Activated naive CD4-positive, alpha-beta T cell treated with anti-CD3 and anti-CD28 coated beads for 36 hours (primary cell): ENCODE data around the gene TCERG1L. TPM values are rescaled to one million over a fixed set of nuclear protein-coding genes. Genes with fewer than 3 reads are reported as not detected.

Experiments used
- CTCF ChIA-PET: fragments of 350-600 bp; sonication (Branson Sonifier 250); formaldehyde crosslinking; loops from one replicate; lab custom pipeline; 2021; ENCODE audit warnings: antibody characterized with exemption; lab: Charles Lee
- DNase-seq: peaks from one replicate; pipeline ENCODE4 v3.0.0-alpha.2; 2020
- H3K27ac Mint-ChIP-seq: one replicate; pipeline ENCODE4 v1.8.0; 2021; ENCODE audit warnings: mild to moderate bottlenecking, mixed read lengths
- H3K27me3 Mint-ChIP-seq: one replicate; pipeline ENCODE4 v1.8.0; 2021; ENCODE audit warnings: low read depth, mixed read lengths
- H3K36me3 Mint-ChIP-seq: one replicate; pipeline ENCODE4 v1.8.0; 2021; ENCODE audit warnings: low read depth, mixed read lengths
- H3K4me1 Mint-ChIP-seq: one replicate; pipeline ENCODE4 v1.8.0; 2021; ENCODE audit warnings: low read depth, mixed read lengths
- H3K4me3 Mint-ChIP-seq: one replicate; pipeline ENCODE4 v1.8.0; 2021; ENCODE audit warnings: mild to moderate bottlenecking, moderate library complexity, mixed read lengths
- H3K9me3 Mint-ChIP-seq: one replicate; pipeline ENCODE4 v1.8.0; 2021; ENCODE audit warnings: mixed read lengths
- intact Hi-C: fragments of 100-400 bp; cut with micrococcal nuclease; formaldehyde crosslinking; loops from one replicate; pipeline ENCODE4 v1.15.1; 2023
- total RNA-seq, 2 experiments: library from RNA; stranded (reverse); gene quantifications; one replicate each; pipeline ENCODE4 v1.2.3, GENCODE V29; 2021

The TCERG1L gene
- total RNA-seq, 2 experiments from 2014 or later: 0.10 TPM; not detected in 1

DNA sequence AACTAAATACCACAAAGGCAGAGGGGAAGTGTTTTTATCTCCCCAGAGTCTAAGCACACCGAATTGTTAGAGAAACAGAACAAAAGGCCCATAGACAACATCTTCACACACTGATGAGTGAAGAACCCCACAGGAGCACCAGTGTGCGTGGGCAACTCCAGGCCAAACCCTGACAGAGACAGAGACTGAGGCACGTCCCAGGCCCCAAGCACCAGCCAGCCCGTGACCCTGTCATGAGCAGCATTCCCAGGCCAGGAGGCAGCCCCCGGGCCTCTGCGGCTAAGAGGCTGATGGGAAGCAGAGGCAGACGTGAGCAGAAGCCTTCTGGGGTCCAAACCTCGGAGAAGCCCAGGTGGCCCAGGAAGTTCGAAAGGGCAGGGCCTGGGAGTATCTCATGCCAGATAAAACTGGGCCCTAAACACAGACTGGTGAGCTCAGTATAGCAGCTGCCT, 184.4 kb downstream of the TCERG1L start:
- CTCF ChIA-PET: no interaction called here
- Mint-ChIP-seq H3K36me3 (no peaks in the 10 kb centered on the region), H3K4me1 (peaks cover 15% of the 10 kb centered on the region), H3K4me3 (no peak overlapping the region), H3K9me3 (no peaks in the 10 kb centered on the region), H3K27ac (no peak overlapping the region), H3K27me3 (peaks cover 5% of the 10 kb centered on the region)
- no peak for DNase-seq
- intact Hi-C loops: no loop called here

DNA sequence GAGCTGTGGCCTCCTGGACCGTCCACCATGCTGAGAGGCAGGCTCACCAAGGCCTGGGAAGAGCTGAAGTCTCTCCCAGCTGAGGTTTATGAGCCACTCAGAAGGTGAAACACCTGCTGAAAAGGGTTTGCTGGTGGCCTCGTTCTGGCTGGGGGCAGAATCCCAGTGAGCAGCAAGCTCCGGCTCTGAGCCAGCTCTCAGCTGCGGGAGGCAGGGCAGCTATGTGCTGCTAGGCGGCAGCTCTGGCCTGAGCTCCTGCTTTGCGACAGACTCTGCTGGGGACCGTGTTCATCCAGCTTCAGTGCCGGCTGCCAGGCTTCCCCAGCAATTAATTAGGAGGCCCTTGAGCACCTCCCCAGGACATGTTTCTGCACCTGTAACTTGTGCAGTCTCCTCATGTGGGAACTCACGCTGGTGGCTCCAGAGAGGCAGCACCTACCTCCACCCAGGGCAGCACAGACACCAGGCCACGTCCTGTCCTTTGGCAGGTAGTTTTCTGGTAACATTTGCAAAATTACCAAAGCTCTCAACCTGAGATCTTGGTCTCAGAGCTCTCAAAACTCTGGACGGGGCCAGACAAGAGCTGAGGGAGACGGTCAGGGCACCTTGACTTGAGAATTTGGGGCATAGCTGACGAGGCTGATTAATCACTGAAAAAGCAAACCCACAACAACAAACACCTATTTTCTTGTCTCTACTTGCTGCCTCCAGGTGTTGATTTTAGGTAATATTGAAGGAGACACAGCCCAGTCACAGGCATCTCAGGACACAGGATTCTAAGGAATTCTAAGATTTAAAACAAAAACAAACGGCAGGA, 185.0 kb downstream of the TCERG1L start:
- Mint-ChIP-seq H3K4me3 (no peak overlapping the region), H3K36me3 (no peaks in the 10 kb centered on the region), H3K27ac (no peak overlapping the region), H3K27me3 (peaks cover 5% of the 10 kb centered on the region), H3K9me3 (no peaks in the 10 kb centered on the region), H3K4me1 (peaks cover 13% of the 10 kb centered on the region)
- DNase-seq: no peak
- CTCF ChIA-PET: interaction anchor here (0.6 kb wide), 1 partner anchor 998 kb away, joined by 3 read pairs; no protein-coding TSS in a partner anchor
- intact Hi-C loops: no loop called here

DNA sequence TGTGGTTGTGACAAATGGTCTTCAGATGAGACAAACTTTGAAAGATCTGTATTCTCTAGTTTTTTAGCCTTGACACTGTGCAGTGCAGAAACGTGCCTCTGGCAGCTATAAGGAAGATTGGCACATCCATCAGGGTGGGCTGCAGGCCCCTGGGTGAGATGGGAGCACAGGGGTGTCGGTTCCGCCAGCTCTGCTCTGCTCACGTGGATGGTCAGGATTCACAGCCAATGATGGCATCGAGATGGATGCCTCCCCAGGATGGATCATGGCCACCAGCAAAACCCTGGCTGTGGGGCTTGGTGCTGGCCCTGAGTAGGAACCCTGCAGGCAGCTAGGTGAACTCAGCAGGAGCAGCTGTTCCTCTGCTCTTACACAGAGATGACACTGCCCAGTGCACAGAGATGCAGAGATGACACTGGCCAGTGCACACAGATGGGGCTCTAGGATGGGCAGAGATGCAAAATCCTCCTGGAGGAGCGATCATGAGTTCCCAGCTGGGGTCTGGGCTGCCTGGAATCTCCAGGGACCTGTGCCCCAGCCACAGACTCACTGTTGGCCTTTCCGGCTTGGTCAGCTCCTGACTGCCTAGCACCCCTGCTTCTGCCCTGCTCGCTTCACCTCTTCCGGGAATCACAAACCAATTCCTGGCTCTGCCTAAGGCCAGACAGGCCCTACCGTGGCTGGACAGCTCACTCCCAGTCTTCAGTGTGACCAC, 185.9 kb downstream of the TCERG1L start:
- Mint-ChIP-seq H3K4me1 (peaks cover 13% of the 10 kb centered on the region), H3K36me3 (no peaks in the 10 kb centered on the region), H3K27me3 (peaks cover 5% of the 10 kb centered on the region), H3K27ac (no peak overlapping the region), H3K9me3 (no peaks in the 10 kb centered on the region), H3K4me3 (no peak overlapping the region)
- no peak for DNase-seq
- CTCF ChIA-PET: no interaction called here
- intact Hi-C loops: no loop called here

DNA sequence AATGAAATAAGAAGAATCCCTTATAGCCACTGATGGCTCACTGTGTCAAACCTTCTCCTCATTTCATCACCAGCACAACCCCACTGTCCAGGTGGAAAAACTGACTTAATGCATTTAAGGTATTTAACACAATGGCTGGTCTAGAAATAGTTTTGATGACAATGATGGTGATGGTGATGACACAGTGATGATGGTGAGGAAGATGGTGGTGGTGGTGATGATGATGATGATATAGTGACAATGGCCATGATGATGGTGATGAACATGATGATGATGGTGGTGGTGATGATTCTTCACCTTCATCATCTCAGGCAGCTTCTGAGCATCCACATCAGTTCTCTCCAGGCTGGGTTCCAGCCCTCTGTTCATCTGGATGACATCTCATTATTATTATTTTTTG, 186.6 kb downstream of the TCERG1L start:
- CTCF ChIA-PET: no interaction called here
- Mint-ChIP-seq H3K27me3 (peaks cover 5% of the 10 kb centered on the region), H3K27ac (no peak overlapping the region), H3K36me3 (no peaks in the 10 kb centered on the region), H3K4me3 (no peak overlapping the region), H3K4me1 (peaks cover 13% of the 10 kb centered on the region), H3K9me3 (no peaks in the 10 kb centered on the region)
- intact Hi-C loops: no loop called here
- no peak for DNase-seq

DNA sequence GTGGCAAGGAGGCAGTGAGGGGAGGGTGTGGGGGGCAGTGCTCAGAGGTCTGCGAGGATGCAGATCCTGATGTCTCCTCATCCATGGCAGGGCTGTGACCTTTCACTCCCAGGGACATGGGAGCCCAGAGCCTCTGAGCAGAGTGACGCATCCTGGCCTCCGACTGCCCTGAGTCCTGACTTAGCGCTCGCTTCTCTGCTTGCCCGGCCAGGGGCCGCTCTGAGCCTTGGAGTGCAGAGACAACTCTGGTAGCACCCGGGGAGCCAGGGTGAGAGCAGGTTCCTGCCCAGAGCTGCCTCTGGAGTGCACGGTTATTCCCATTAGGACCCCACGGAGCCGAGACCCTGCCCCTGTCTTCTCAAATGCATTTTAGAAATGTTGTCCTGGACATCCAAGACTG, 188.0 kb downstream of the TCERG1L start:
- Mint-ChIP-seq H3K27me3 (peaks cover 5% of the 10 kb centered on the region), H3K36me3 (no peaks in the 10 kb centered on the region), H3K4me1 (peaks cover 13% of the 10 kb centered on the region), H3K4me3 (no peak overlapping the region), H3K27ac (no peak overlapping the region), H3K9me3 (no peaks in the 10 kb centered on the region)
- CTCF ChIA-PET: no interaction called here
- intact Hi-C loops: no loop called here
- DNase-seq: no peak

DNA sequence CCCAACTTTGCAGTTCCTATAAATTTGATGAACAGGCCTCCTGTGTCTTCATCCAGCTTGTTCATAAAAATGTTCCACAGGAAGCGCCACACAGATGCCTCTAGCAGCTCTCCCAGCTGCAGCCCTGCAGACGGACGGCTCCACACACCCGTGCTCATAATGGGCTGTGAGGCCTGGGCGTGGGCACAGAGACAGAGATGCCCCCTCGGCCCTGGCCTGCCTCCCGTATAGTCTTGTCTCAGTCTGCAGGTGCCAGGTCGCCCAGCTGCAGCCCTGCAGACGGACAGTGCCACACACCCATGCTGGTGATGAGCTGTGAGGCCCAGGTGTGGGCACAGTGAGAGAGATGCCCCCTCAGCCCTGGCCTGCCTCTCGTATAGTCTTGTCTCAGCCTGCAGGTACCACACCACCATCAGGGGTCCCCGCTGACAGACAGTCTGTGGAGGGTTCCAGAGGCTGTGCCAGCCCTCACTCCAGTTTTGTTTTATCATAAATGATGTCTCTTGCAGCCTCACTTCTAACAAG, 189.9 kb downstream of the TCERG1L start:
- Mint-ChIP-seq H3K9me3 (no peaks in the 10 kb centered on the region), H3K4me1 (no peaks in the 10 kb centered on the region), H3K4me3 (no peak overlapping the region), H3K27me3 (peaks cover 2% of the 10 kb centered on the region), H3K27ac (no peak overlapping the region), H3K36me3 (no peaks in the 10 kb centered on the region)
- intact Hi-C loops: no loop called here
- no peak for DNase-seq
- CTCF ChIA-PET: no interaction called here

DNA sequence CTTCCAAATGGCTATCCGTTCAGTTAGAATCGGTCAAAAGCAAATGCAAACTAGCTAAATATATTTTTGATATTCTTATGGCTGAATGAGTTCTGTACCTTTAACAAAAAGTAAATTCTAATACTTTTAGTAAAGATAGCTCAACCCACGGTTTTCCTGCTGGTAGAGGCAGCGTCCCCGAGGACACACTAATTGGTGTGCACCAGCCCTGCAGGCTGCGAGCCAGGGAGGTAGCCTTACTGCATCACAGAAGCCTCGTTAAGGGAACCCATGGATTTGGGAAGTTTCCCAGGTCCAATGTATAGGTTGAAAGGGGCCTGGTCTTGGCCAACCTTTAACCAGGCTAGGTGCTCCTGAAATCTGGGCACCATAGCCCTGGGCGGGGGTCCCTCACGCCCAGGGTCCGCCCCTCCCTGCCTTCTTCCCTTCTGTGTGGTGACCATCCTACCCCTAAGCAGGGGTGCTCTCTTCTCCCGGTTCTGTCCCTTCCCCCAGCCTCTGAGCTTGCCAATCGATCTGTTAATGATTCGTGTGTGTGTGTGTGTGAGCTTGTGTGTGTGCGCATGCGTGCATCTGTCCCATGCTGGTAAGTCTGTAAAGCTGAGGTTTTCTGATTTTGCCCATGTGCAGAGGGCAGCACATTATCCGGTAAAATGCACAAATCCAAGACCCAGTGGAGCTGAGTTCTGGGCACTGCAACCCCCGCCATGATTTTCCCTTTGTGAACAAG, 191.7 kb downstream of the TCERG1L start:
- Mint-ChIP-seq H3K4me1 (no peaks in the 10 kb centered on the region), H3K27me3 (no peaks in the 10 kb centered on the region), H3K9me3 (no peaks in the 10 kb centered on the region), H3K27ac (no peak overlapping the region), H3K36me3 (no peaks in the 10 kb centered on the region), H3K4me3 (no peak overlapping the region)
- intact Hi-C loops: no loop called here
- CTCF ChIA-PET: no interaction called here
- DNase-seq: no peak

DNA sequence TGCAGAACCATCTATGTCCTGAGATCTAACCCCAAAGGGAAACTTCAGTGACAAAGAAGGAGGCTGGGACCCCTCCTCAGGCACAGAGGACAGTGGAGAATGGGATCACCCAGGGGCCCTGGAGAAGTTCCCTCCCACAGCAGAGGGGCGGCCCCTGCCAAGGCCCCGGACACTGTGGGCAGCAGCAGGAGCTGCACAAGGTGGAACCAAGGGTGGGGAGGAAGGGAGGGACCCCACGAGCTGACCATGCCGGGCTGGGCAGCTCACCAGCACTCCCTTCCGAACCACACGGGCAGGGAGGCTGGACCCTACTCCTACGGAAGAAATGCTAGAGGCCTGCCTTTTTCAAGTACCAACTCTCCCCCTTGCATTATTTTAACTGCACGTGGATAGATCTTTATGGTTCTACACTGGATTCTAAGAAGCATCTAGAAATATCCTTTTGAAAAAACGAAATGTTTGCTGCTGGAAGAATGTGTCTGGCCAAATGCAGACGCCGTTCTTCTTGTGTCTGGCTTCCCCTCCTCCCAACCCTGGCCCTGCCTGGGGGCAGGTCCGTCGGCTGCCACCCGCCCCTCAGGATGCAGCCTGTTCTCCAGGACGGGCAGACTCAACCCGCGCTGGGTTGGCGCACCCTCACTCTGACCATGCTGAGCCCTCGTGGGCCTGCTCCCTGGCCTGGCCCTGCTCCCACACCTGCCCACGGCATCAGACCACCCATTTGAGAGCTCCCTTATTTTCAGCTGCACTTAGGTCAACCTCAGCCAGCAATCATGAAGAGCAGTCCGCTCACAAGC, 193.9 kb downstream of the TCERG1L start:
- Mint-ChIP-seq H3K4me1 (no peaks in the 10 kb centered on the region), H3K9me3 (no peaks in the 10 kb centered on the region), H3K36me3 (no peaks in the 10 kb centered on the region), H3K4me3 (no peak overlapping the region), H3K27me3 (no peaks in the 10 kb centered on the region), H3K27ac (no peak overlapping the region)
- intact Hi-C loops: no loop called here
- CTCF ChIA-PET: no interaction called here
- no peak for DNase-seq

DNA sequence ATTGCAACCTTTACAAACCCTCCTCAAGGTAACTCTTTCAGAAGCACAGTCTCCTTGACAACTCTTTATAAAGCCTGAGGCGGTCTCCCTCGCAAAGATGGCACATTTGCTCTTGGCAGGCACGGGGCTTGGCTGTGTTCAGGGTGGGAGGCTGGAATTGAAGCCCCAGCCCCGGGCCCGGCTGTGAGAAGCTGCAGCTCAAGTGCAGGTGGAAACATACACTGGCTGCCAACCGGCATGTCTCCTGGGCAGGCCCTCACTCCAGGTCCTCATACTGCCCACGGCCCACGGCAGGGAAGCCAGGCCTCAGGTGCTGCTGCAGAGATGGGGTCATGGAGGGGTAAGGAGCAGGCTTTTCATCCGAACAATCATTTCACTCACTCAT, 194.5 kb downstream of the TCERG1L start:
- Mint-ChIP-seq H3K4me1 (no peaks in the 10 kb centered on the region), H3K9me3 (no peaks in the 10 kb centered on the region), H3K4me3 (no peak overlapping the region), H3K27ac (no peak overlapping the region), H3K27me3 (no peaks in the 10 kb centered on the region), H3K36me3 (no peaks in the 10 kb centered on the region)
- intact Hi-C loops: no loop called here
- DNase-seq: no peak
- CTCF ChIA-PET: no interaction called here

DNA sequence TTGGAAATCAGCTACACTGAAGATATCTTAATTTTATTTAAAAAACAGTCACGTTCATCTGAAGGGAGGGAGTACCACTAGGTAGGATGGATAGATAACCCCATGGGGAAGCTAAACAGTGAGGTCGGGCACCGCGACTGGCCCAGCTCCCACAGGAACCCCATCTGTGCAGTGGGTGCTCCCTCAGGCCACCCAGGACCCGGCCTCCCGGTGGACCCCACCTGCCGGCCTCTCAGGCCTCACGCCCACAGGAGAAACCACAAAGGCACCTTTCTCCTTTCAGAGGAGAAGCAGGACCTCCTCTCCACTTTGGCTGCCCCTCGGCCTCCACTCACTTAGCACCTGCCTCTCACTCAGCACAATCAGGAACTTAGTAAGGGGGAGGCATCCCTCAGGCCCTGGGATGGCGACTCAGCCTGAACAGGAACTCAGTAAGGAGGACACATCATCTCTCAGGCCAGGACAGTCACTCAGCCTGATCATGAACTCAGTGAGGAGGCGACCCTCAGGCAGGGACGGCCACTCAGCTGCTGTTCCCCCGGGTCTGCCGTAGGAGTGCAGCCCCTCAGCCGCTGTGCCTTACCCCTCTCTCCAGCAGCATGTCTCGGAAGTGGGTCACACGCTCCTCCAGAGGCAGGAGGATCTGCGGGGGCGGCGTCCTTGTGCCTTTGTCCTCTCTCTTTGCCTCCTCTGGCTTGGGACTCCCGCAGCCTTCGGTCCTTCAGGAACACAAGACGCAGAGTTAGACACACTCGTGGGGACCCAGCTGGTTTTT, 195.1 kb downstream of the TCERG1L start:
- H3K36me3 Mint-ChIP-seq: no peaks in the 10 kb centered on the region
- H3K27ac Mint-ChIP-seq: no peak overlapping the region
- H3K9me3 Mint-ChIP-seq: no peaks in the 10 kb centered on the region
- H3K4me3 Mint-ChIP-seq: no peak overlapping the region
- CTCF ChIA-PET: no interaction called here
- no peaks in the 10 kb centered on the region for H3K27me3 Mint-ChIP-seq
- no peaks in the 10 kb centered on the region for H3K4me1 Mint-ChIP-seq
- DNase-seq: no peak
- intact Hi-C loops: no loop called here

DNA sequence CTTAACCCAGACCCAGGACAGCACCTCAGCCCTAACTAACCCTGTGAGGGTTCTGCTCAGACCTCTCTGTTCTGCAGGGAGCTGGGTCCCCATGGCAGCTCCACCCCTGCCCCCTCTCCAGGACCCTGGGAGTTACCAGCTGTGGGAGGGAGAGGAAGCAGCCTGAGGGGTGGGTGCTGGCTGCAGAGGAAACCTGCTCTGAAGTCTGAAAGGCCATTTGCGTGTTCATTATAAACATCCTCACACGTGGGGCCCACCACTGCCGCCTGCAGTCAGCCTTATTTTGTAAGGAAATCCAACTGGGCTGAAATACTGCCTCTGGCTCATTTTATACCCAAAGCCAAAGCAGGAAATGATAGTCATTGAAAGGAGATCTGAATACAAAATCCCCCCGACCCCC, 195.7 kb downstream of the TCERG1L start:
- Mint-ChIP-seq H3K9me3 (no peaks in the 10 kb centered on the region), H3K27ac (no peak overlapping the region), H3K27me3 (no peaks in the 10 kb centered on the region), H3K36me3 (no peaks in the 10 kb centered on the region), H3K4me1 (no peaks in the 10 kb centered on the region), H3K4me3 (no peak overlapping the region)
- CTCF ChIA-PET: no interaction called here
- DNase-seq: no peak
- intact Hi-C loops: no loop called here
